EH (cell line): ENCODE measurements around the gene CLEC11A.
"Not testable (repeated sequence)": the region's sequence is repeated elsewhere in the genome, so short reads cannot be mapped to it uniquely, and the experiment has no call there.

Experiments
- DNase-seq: peaks from one replicate; pipeline ENCODE4 v3.0.0-alpha.2; 2015; ENCODE audit warnings: low read depth

The CLEC11A gene

GRCh38 chr19:50722201-50723013, 757 bp upstream of the CLEC11A start:
- peak; percentile 37 for DNase-seq

GRCh38 chr19:50723735-50724521, 764 bp downstream of the CLEC11A start:
- peak; percentile 32 for DNase-seq

- DNase-seq: peak; percentile 99
These were observed 1.5 kb downstream of the CLEC11A start for GRCh38 chr19:50724522-50725217.

GRCh38 chr19:50725218-50725910, 2.2 kb downstream of the CLEC11A start:
- peak; percentile 8 for DNase-seq

- DNase-seq: no peak
These were observed 2.7 kb downstream of the CLEC11A start for GRCh38 chr19:50725911-50726230.

- peak; percentile 76 for DNase-seq
These were observed 5.0 kb downstream of the CLEC11A start for GRCh38 chr19:50728084-50728737.

GRCh38 chr19:50729894-50730293, 6.7 kb downstream of the CLEC11A start:
- DNase-seq: no peak

- DNase-seq: no peak
These were observed 12.7 kb downstream of the CLEC11A start for GRCh38 chr19:50735869-50736268.

GRCh38 chr19:50736338-50736737, 13.2 kb downstream of the CLEC11A start:
- no peak for DNase-seq

GRCh38 chr19:50739132-50739913, 16.2 kb downstream of the CLEC11A start:
- no peak for DNase-seq

GRCh38 chr19:50739914-50740426, 16.8 kb downstream of the CLEC11A start:
- DNase-seq: no peak

GRCh38 chr19:50741179-50741933, 18.2 kb downstream of the CLEC11A start:
- DNase-seq: no peak

- no peak for DNase-seq
These were observed 20.4 kb downstream of the CLEC11A start for GRCh38 chr19:50743537-50743936.

- no peak for DNase-seq
These were observed 22.1 kb downstream of the CLEC11A start for GRCh38 chr19:50745221-50745620.

- DNase-seq: not testable (repeated sequence)
These were observed 24.0 kb downstream of the CLEC11A start for GRCh38 chr19:50747141-50747540.

GRCh38 chr19:50749490-50749889, 26.3 kb downstream of the CLEC11A start:
- no peak for DNase-seq

- no peak for DNase-seq
These were observed 26.8 kb downstream of the CLEC11A start for GRCh38 chr19:50750010-50750409.

GRCh38 chr19:50753879-50754278, 30.7 kb downstream of the CLEC11A start:
- DNase-seq: no peak

GRCh38 chr19:50756244-50756643, 33.1 kb downstream of the CLEC11A start:
- DNase-seq: not testable (repeated sequence)

- DNase-seq: not testable (repeated sequence)
These were observed 34.5 kb downstream of the CLEC11A start for GRCh38 chr19:50757624-50758023.
